Right lobe of liver (tissue), 6 donors: ENCODE data around the gene MAGOH. TPM values are rescaled to one million over a fixed set of nuclear protein-coding genes. Genes with fewer than 3 reads are reported as not detected.

ENCODE experiments used
- ATAC-seq, 4 donors: fragments of 200-7000 bp; cut with Tn5 transposase; one replicate each; pipeline ENCODE4 v1.9.1; 2020; ENCODE audit warnings: mild to moderate bottlenecking in 4 of 4, moderate library complexity in 4 of 4
- DNase-seq, 3 donors: peaks; one replicate each; pipeline ENCODE4 v3.0.0-alpha.2; 2020
- H3K27ac ChIP-seq, 3 donors: fragments of 200-600 bp; one replicate each; pipeline ENCODE4 v1.8.0; 2022
- H3K27me3 ChIP-seq, 2 donors: fragments of 200-600 bp; one replicate each; pipeline ENCODE4 v1.8.0; 2022
- H3K36me3 ChIP-seq, 4 donors: fragments of 200-600 bp; sonication (generic) in 1 of 4; one replicate each; pipeline versions ENCODE4 v1.5.1 to v1.8.0; 2017 to 2022; ENCODE audit warnings: control low read depth in 1 of 4
- H3K4me1 ChIP-seq, 4 donors: fragments of 200-600 bp; sonication (generic) in 1 of 4; one replicate each; pipeline versions ENCODE4 v1.5.1 to v1.8.0; 2017 to 2022; ENCODE audit warnings: control low read depth in 1 of 4
- H3K4me3 ChIP-seq, 3 donors: fragments of 200-600 bp; one replicate each; pipeline ENCODE4 v1.8.0; 2022
- H3K9me3 ChIP-seq, 4 donors: fragments of 200-600 bp; sonication (generic) in 1 of 4; one replicate each; pipeline versions ENCODE4 v1.5.1 to v1.8.0; 2017 to 2022; ENCODE audit warnings: control low read depth in 1 of 4
- CTCF ChIP-seq, 4 donors: fragments of 200-600 bp in 3 of 4; fragments of 450-650 bp in 1 of 4; IDR thresholded peaks; one replicate each; pipeline versions ENCODE4 v1.5.1 to v1.8.0; 2016 to 2022; ENCODE audit warnings: antibody characterized with exemption in 4 of 4, mild to moderate bottlenecking in 2 of 4
- POLR2A ChIP-seq: fragments of 450-650 bp; IDR thresholded peaks from one replicate; pipeline ENCODE4 v1.6.1; 2017; ENCODE audit warnings: antibody characterized with exemption, mild to moderate bottlenecking
- WGBS: methylation state at CpG from one replicate; pipeline ENCODE4 v1.1.6; 2018; ENCODE audit warnings: low coverage, low lambda C conversion rate; ENCODE audit not compliant: insufficient coverage; ENCODE audit errors: missing lambda C conversion rate; 5-methylcytosine and 5-hydroxymethylcytosine counted together
- intact Hi-C, 2 donors: fragments of 100-400 bp; cut with DNase I; formaldehyde crosslinking; loops; one replicate each; pipeline versions ENCODE4 v1.11.2 to v1.14.1; 2022
- total RNA-seq, 6 experiments: library from RNA; depleted of rRNA in 2 of 6; stranded (reverse); fragments of >200 nt in 2 of 6; fragmentation: NEBNext Ultra II Directional in 3 of 6; extraction: Animal tissue kit (Norgen Biotek cat#: 25700) in 3 of 6; gene quantifications; one replicate each; pipeline versions ENCODE4 v1.1.0 to v1.2.4, GENCODE V29; 2016 to 2023
- donor health status: DM: no; HTN: yes; CAD: no.
- donor health status: DM: no; HTN: no; CAD: no.
- donor health status: DM: no; HTN: no; CAD: no.
- donor health status: DM: no; HTN: yes; CAD: no.
- donor health status: DM: no; HTN: yes; CAD: no.

MAGOH gene
- total RNA-seq, 6 experiments from 2014 or later, result 10.9 to 28.1 (median 19.4) TPM

GRCh38 chr1:53255031-53255430, 16.7 kb upstream of the MAGOH start:
- 100% methylated on average over 1 of the region's 4 CpGs for WGBS
- DNase-seq (no peak), ATAC-seq (no peak)
- H3K36me3 ChIP-seq, result no peaks in the 10 kb centered on the region
- no peak for TF ChIP-seq CTCF (IDR thresholded peaks at IDR 0.05)
- no peak for TF ChIP-seq POLR2A
- H3K9me3 ChIP-seq, result no peaks in the 10 kb centered on the region
- H3K27me3 ChIP-seq, result no peaks in the 10 kb centered on the region
- no peaks in the 10 kb centered on the region for H3K4me1 ChIP-seq
- no peak overlapping the region for H3K27ac ChIP-seq
- H3K4me3 ChIP-seq, result no peak overlapping the region
- intact Hi-C loops, result no loop called here

- TF ChIP-seq CTCF (IDR thresholded peaks at IDR 0.05) (no peak), POLR2A (no peak)
- no peak overlapping the region for H3K4me3 ChIP-seq
- DNase-seq (no peak), ATAC-seq (no peak)
- H3K4me1 ChIP-seq, result no peaks in the 10 kb centered on the region
- no peak overlapping the region for H3K27ac ChIP-seq
- 47% methylated on average over 4 of the region's 4 CpGs for WGBS
- no peaks in the 10 kb centered on the region for H3K36me3 ChIP-seq
- no peaks in the 10 kb centered on the region for H3K9me3 ChIP-seq
- H3K27me3 ChIP-seq, result no peaks in the 10 kb centered on the region
- intact Hi-C loops, result no loop called here
These were observed 15.8 kb upstream of the MAGOH start for GRCh38 chr1:53254011-53254640.

GRCh38 chr1:53250325-53250724, 12.0 kb upstream of the MAGOH start:
- Histone ChIP-seq H3K9me3 (no peaks in the 10 kb centered on the region), H3K27me3 (no peaks in the 10 kb centered on the region), H3K4me3 (no peak overlapping the region), H3K4me1 (no peaks in the 10 kb centered on the region), H3K27ac (no peak overlapping the region), H3K36me3 (no peaks in the 10 kb centered on the region)
- intact Hi-C loops, result no loop called here
- no peak for ATAC-seq
- no peak for DNase-seq
- no peak for TF ChIP-seq CTCF (IDR thresholded peaks at IDR 0.05)
- no peak for TF ChIP-seq POLR2A
- 52% methylated on average over 4 of the region's 4 CpGs for WGBS

GRCh38 chr1:53249706-53250105, 11.4 kb upstream of the MAGOH start:
- no peak for DNase-seq
- 50% methylated on average over 3 of the region's 3 CpGs for WGBS
- no peak for ATAC-seq

More at GRCh38 chr1:53249706-53250105, 11.4 kb upstream of the MAGOH start:
- intact Hi-C loops, result no loop called here
- no peaks in the 10 kb centered on the region for H3K27me3 ChIP-seq
- H3K27ac ChIP-seq, result no peak overlapping the region
- TF ChIP-seq POLR2A (no peak), CTCF (IDR thresholded peaks at IDR 0.05) (no peak)
- H3K4me3 ChIP-seq, result no peak overlapping the region
- H3K4me1 ChIP-seq, result no peaks in the 10 kb centered on the region
- H3K36me3 ChIP-seq, result no peaks in the 10 kb centered on the region
- no peaks in the 10 kb centered on the region for H3K9me3 ChIP-seq
